Activated naive CD4-positive, alpha-beta T cell treated with Interleukin-2 at 50 U/mL for 16 hours (primary cell): ENCODE data around the gene PFDN4.
"Not testable (repeated sequence)": the region's sequence is repeated elsewhere in the genome, so short reads cannot be mapped to it uniquely, and the experiment has no call there.

Source experiments
- DNase-seq: peaks from one replicate; pipeline ENCODE4 v3.0.0-alpha.2; 2020

Gene PFDN4

DNA sequence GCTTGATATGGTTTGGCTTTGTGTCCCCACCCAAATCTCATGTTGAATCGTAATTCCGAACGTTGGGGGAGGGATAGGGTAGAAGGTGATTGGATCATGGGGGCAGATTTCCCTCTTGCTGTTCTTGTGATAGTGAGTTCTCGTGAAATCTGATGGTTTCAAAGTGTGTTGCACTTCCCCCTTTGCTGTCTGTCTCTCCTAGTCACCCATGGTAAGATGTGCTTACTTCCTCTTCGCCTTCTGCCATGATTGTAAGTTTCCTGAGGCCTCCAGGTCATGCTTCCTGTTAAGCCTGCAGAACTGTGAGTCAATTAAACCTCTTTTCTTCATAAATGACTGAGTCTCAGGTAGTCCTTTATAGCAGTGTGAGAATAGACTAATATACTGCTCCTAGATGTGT is 19.9 kb downstream of the PFDN4 start:
- DNase-seq = no peak

DNA sequence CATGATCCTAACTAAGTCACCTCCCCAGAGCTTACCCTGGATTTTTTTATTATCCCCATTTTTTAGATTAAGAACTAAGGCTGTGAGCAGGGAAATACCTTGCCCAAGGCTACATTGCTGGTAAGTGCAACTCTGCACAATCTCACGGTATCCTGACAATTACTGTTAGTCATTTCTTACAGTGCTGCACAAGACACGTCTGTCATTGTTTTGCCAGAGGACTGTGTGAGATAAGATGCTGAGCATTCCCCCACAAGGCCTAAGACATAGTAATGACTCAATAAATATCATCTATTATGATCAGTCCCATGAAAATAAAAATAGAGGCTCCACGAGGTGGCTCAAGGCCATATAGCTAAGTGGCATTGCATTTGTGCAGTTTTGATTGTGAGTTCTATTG is 21.0 kb downstream of the PFDN4 start:
- DNase-seq = no peak

DNA sequence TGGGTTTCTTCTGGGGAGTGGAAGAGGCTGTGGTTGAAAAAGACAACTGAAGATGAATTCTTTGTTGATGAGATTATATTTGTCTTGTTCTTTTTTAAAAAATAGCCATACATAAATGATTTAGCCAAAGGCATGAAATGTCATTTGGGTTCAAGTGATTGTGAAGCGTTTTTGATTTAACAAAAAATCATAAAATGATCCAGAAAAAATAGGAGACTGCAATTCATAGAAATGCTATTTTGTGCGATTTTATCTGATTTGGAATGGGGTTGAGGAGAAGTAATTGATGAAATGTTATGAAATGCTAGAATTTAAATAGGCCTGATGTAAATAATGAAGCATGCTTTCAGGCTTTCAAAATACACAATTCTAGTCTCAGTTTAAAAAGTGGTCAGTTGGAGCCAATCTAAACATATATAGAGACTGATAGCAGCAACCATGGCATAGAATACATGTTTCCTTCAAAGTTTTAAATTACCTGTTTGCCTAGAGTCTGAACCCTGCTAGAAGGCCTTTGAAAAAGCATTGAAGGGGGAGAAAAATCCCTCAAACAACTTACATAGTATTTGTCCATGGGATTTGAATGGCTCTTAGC is 21.8 kb downstream of the PFDN4 start:
- DNase-seq = no peak

DNA sequence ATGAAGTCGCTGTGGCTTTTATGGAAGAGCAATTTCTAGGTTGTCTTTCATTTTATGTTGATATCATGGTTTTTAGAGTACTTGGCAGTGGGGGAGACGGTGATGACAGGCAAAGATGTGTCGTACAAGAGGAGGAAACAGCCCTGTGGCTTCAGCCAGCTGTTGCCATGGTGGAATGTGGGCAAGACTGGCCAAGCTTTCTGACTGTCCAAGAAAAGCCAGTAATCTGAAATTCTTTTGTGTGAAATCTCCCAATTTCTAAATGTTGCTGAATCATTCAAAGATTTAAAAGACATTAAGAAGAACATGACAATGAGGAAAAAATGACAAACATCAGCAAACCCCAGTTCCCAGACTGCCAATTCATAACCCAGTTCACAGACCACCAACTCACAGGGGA is 23.1 kb downstream of the PFDN4 start:
- DNase-seq = no peak

DNA sequence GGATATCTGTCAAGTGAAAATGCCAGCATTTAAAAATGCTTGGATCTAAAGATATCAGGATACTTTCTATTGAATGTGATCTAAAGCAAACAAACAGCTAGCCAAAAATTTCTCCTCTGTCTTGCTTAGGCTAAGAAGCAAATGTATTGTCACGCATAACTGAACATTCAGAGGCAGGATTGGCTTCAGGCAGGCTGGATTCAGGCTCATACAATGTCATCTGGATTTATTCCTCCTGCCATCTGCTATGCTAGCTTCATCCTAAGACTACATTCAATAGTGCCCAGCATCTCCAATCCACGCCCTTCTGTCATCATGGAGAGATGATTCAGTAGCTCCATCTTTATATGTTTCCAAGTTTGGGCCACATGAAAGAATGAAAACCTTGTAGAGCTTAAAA is 27.1 kb downstream of the PFDN4 start:
- no peak for DNase-seq

DNA sequence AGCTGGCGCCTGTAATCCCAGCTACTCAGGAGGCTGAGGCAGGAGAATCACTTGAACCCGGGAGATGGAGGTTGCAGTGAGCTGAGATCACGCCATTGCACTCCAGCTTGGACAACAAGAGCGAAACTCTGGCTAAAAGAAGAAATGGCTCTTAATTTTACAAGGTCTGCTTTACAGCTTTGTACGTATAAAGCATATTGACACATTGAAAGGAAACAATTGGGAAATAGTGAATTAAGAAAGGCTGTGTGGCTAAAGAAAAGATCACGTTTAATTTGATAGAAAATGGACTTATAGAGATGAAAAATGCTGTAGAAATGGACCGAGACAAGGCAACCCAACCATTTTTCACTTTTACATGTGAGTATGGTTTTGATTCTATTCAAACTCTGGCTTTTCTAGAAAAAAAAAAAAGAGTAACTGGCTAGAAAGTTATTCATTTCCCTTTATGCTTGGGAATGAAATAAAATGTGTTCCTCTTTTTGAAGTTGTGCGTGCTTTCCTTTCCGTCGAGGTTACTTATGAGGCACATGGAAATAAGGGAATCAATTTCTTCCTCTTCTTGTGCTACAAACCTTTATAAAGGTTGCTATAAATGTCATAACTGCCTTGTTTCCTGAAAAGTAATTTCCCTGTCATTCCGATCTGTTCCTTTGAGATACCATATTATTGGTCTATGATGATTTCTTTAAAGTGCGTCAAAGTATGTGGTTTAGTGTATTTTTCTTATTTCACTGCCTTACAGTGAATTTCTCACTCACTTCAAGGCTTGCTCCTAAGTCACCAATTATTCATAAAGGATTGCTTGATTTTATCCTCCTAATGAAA is 29.4 kb downstream of the PFDN4 start:
- no peak for DNase-seq

DNA sequence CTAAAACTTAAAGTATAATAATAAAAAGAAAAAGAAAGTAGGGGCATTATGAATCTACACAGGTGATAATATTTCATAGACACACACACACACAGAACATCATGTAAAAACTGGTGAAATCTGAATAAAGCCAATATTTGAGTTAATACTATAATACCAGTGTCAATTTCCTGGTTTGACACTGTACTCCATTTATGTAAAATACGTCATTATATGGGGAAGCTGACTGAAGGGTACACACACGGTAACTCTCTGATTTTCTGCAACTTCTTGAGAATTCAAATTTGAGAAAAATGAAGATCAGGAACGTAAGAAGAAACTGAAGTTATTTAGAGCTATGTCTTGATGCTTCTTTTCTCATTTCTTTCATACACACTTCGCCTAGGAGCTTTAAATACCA is 36.2 kb downstream of the PFDN4 start:
- DNase-seq = no peak

DNA sequence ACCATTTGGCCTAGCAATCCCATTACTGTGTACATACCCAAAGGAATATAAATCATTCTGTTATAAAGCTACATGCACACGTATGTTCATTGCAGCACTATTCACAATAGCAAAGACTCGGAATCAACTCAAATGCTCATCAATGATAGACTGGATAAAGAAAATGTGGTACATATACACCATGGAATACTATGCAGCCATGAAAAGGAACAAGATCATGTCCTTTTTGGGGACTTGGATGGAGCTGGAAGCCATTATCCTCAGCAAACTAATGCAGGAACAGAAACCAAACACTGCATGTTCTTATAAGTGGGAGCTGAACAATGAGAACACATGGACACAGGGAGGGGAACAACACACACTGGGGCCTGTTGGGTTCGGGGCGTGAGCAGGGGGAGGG is 40.8 kb downstream of the PFDN4 start:
- not testable (repeated sequence) for DNase-seq

DNA sequence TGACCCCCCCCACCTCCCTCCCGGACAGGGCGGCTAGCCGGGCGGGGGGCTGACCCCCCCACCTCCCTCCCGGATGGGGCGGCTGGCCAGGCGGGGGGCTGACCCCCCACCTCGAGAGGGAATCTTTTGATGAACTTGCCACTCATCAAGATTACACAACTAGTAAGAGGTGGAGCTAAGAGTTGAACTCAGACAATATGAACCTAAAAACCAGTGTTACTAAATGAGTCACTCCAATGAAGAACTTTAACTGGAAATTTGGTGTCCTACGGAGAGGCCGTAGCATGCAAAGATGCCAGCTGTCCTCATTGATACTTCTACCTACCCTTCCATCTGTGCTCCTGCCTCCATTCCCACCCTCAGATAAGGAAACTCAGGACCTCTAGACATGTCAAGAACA is 42.8 kb downstream of the PFDN4 start:
- no peak for DNase-seq

DNA sequence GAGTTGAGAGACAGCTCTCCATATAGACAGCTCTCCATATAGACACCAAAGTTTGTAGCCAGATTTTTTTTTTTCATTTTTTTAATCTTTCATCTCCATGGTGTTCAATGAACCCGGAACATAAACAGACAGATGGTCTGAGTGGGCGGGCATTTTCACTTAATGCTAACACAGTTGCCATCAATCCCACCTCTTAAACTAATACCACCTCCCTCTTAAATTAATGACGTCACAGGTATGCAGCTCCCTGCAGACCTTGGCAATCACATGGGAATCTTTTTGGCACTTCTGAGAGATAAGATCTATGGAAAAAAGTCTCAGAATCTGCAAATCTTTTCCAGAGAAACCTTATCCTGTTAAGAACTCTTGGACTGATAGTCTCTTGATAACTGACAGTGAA is 43.2 kb downstream of the PFDN4 start:
- no peak for DNase-seq

DNA sequence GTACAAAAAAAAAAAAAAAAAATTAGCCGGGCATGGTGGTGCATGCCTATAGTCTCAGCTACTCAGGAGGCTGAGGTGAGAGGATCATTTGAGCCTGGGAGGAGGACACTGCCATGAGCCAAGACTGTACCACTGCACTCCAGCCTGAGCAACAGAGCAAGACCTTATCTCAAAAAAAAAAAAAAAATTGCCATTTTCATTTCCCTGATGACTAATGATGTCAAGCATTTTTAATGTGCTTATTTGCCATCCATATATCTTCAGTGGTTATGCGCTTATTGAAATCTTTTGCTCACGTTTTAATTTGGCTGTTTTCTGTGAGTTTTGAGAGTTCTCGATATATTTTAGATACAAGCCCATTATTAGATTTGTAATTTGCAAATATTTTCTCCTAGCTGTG is 46.7 kb downstream of the PFDN4 start:
- no peak for DNase-seq

DNA sequence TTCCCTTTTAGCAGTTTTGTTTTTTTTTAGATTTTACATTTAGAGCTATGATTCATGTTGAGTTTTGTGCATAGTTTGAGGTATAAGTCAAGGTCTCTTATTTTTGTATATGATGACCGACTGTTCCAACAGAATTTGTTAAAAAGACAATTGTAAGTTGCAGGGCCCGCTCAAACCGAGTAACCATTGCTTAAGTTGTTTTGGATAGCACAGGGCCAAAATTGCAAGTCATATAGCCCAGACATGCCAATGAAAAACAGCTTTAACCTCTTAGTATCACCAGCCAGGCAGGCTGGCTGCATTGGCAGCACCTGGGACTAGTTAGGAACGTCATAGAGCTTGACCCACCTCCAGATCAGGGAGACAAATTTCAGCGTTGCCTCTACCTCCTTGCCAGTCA is 47.3 kb downstream of the PFDN4 start:
- no peak for DNase-seq

DNA sequence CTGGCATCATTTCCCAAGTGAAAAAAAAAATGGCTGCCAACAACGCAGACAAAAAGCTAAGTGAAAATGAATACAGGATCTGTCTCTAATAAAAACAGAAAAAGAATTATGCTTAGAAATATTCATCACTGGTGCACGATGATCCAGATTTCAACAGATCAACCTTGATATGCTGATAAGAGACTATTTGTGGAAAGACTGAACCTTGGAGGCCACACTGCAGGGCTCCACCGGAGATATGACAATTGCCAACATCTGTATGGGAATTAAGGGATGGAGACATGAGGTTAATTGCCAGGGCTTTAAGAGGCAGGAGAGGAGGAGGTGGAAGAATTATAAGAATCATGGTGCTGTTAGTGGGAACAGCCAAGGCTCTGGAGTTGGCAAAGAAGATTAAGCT is 48.3 kb downstream of the PFDN4 start:
- DNase-seq = no peak

DNA sequence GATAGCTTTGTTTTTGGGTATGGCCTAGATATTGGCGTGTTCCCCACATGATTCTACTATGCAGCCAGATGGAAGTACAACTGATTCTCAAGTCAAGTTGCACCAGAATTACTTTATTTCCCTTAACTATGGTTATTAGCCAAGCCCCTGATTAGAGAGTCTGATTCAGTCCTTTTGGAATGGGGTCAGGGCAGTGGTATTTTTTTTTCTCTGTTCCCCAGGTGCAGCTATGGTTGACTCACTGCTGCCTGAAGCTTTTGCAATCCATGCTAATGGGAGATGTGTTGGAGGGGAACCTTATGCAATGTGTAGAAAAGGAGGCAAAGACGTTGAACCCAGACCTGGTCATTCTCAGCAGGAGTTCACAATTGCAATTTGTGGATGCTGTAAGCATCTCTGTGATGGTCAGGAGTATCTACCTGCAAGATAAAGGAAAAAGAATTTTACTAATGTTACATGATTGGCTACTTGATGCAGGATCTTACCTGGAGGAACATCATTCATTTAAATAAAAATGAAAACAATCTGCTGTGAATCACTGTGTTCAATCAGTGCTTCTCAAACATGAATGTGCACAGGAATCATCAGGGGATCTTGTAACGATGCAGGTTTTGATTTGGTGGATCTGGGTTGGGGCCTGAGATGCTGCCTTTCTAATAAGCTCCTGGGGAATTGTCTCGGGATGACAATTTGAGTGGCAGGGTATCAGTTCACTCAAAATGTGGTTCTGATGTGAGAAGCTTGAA is 49.4 kb downstream of the PFDN4 start:
- no peak for DNase-seq

DNA sequence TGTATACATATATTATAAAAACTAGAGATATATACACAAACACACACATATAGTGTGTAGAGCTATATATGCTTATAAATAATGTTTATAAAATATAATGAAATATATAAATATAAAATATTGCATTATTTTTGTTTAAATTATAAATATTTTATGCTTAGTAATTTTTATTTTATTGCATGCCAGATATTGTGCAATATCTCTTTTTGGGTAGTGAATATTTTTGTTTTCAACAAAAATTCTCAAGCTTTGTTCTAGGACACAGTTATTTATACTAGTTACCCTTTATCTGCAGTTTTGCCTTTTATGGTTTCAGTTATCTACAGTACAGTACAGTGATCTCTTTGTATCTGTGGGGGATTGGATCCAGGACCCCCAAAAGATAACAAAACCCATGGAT is 52.2 kb downstream of the PFDN4 start:
- DNase-seq = no peak

DNA sequence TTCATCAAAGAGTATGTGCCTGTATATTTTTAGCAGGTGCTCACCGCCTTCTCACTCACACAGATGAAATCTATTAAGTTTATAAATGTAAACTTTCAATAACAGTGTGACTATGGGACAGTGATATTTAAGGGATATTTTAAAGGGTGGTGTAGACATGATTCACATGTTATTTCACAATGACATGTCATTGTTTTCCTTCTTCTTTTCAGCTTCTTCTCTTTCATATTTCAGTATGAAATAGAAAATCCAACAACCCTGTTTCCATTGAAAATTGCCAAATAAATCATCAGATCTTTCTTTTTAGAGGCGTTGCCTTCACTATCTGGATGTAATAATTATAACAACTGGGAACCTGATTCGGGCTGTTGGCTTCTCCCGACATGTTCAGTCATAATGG is 54.8 kb downstream of the PFDN4 start:
- DNase-seq = no peak

DNA sequence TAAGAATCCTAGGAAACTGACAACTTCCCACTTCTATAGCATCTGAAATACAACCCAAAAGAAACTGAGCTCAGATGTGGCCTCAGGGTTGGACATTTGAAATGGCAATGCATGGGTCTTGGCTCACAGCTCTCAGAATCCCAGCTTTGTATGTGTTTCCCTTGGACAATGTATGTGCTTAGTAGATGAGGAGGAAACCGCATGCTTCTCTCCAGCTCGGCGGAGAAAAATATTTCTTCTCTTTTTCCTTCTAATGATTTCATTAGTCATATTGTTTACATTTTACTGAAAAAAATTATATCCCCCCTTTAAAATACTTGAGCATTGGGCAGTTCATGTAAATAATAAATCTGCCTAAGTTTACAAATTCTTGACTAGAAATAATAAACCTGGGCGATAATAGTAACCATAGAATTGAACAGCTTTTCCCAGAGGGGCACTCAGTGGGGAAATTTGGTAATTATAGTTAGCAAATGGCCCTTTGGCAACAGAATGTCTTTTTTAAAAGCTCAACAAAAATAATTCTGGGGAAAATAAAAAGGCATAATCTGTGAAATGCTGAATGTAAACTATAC is 55.3 kb downstream of the PFDN4 start:
- DNase-seq = no peak

DNA sequence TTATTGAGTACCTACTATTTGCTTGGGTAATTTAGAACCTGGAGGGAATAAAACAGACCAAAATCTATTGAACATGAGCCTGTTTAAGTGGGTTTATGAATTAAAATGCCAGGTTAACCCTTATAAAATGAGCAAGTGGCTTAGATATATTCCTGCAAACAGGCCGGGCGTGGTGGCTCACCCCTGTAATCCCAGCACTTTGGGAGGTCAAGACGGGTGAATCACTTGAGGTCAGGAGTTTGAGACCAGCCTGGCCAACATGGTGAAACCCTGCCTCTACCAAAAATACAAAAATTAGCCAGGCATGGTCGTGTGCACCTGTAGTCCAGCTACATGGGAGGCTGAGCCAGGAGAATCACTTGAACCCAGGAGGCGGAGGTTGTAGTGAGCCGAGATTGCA is 57.9 kb downstream of the PFDN4 start:
- DNase-seq = not testable (repeated sequence)

DNA sequence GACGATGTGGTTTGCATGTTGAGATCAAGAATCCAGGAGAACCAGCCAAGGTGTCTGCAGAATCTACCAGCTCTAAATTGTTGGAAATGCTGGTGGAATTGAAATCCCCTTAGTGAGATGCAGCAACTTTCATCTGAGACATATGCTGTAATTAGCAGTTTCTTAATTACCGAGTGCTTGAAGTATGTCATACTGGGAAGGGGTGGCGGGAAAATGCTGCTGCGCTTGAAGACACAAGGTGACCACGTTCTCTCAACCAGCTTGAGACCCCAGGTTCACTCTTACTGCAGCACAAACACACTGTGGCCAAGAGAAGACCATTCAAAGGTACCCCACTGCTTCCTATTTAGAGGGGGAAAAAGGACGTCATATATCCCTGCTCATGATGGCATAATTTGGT is 59.0 kb downstream of the PFDN4 start:
- DNase-seq = no peak

DNA sequence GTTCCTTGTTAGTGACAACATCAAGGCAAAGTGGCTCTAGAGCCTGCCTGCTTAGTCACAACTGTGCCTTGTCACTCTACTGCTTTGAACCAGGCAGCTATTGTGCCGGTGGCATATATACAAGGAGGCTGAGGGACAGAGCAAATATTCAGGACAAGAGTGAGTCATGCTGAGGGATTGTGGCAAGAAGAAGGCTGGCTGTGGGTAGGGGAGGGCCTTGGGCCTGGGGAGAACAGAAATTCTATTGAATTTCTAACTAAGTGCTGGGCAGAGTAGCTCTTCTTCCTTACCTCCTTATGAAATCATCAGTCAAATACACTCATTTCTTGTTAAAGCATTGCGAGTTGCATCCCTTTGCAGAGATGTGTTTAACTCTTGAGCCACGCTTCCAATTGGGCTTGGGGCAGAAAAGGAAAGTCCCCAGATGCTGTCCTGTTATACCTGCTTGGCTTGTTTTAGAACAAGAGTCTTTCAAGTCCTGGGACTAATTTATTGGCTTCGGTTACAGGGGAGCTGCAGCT is 59.7 kb downstream of the PFDN4 start:
- no peak for DNase-seq

DNA sequence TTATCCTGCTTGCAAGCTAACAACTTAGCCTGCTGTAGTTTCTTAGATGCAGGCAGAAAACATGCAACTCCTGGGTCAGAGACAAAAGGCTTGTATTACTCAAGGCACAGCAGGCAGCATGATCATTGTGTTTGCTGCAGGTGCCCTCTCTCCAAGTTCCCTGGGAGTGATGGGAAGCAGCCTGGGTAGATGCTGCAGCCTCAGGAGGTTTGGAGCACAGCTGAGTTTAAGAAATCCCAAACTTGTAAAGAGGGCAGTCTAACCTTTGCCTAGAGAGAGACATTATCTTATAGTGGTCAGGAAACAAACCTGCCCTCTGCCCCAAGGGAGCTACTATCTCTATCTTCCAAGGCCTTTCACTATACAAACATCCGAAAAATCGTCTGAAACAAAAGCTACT is 61.1 kb downstream of the PFDN4 start:
- no peak for DNase-seq
